Measurements from ENCODE around the gene G3BP2. TPM values are rescaled to one million over a fixed set of nuclear protein-coding genes. Genes with fewer than 3 reads are reported as not detected.
A peak's percentile ranks its signal among the peaks of the same experiment; 100 is the strongest.
"Not testable (repeated sequence)": the region's sequence is repeated elsewhere in the genome, so short reads cannot be mapped to it uniquely, and the experiment has no call there.

G3BP2 gene
- polyA plus RNA-seq, result 100 to 1,000 TPM in 1 of 3 donors, 10 to 100 TPM in 2; 85.3 to 121 (median 99.6) TPM

GRCh38 chr4:75673027-75673958, at the start of gene G3BP2:
G3BP2 (minus strand) TSS chr4:75673411; CDS start chr4:75662025, 11,386 bp downstream.
- H3K9me3 Mint-ChIP-seq, result no peaks in the 10 kb centered on the region
- H3K4me1 Mint-ChIP-seq, result peaks cover 45 to 53% of the 10 kb centered on the region in 2 donors
- H3K27ac Mint-ChIP-seq, result peak within 1 kb of the TSS; percentile 98 to 99 (median 98)
- peak; percentile 97 to 98 (median 98) for DNase-seq
- H3K36me3 Mint-ChIP-seq, result no peaks in the 10 kb centered on the region
- peaks cover 13 to 18% (median 17%) of the 10 kb centered on the region in 3 donors for H3K27me3 Mint-ChIP-seq (ENCODE audit: low read depth in 3 of 3)
- peak within 1 kb of the TSS; percentile 94 to 99 (median 98) for H3K4me3 Mint-ChIP-seq

GRCh38 chr4:75722417-75722816, 49.2 kb upstream of the G3BP2 start:
- no peak for DNase-seq
- Mint-ChIP-seq H3K27ac (peak overlapping the region in 1 of 6 donors; percentile 98), H3K36me3 (peaks cover 0 to 7% (median 6%) of the 10 kb centered on the region in 3 donors), H3K27me3 (ENCODE audit: low read depth in 3 of 3) (peaks cover 10 to 18% (median 16%) of the 10 kb centered on the region in 3 donors), H3K4me3 (no peak overlapping the region), H3K4me1 (peaks cover 39 to 40% of the 10 kb centered on the region in 2 donors), H3K9me3 (no peaks in the 10 kb centered on the region)

GRCh38 chr4:75718529-75718928, 45.3 kb upstream of the G3BP2 start:
- peaks cover 8 to 9% of the 10 kb centered on the region in 2 donors for H3K4me1 Mint-ChIP-seq
- no peak overlapping the region for H3K27ac Mint-ChIP-seq
- DNase-seq, result no peak
- H3K4me3 Mint-ChIP-seq, result no peak overlapping the region
- H3K9me3 Mint-ChIP-seq, result no peaks in the 10 kb centered on the region
- H3K36me3 Mint-ChIP-seq, result peaks cover 3 to 6% (median 4%) of the 10 kb centered on the region in 3 donors
- H3K27me3 Mint-ChIP-seq (ENCODE audit: low read depth in 3 of 3), result peaks cover 0 to 3% (median 0%) of the 10 kb centered on the region in 3 donors

- Mint-ChIP-seq H3K27me3 (ENCODE audit: low read depth in 3 of 3) (peaks cover 0 to 1% (median 0%) of the 10 kb centered on the region in 3 donors), H3K4me3 (no peak overlapping the region), H3K4me1 (no peaks in the 10 kb centered on the region), H3K9me3 (no peaks in the 10 kb centered on the region), H3K36me3 (peaks cover 3 to 6% (median 4%) of the 10 kb centered on the region in 3 donors), H3K27ac (no peak overlapping the region)
- no peak for DNase-seq
Measured at GRCh38 chr4:75717408-75717807, 44.2 kb upstream of the G3BP2 start.

GRCh38 chr4:75716054-75716453, 42.8 kb upstream of the G3BP2 start:
- not testable (repeated sequence) for H3K27me3 Mint-ChIP-seq (ENCODE audit: low read depth in 3 of 3); H3K9me3 Mint-ChIP-seq; H3K36me3 Mint-ChIP-seq; DNase-seq; H3K4me3 Mint-ChIP-seq; H3K4me1 Mint-ChIP-seq
- H3K27ac Mint-ChIP-seq, result peak overlapping the region in 1 of 6 donors; percentile 5

GRCh38 chr4:75715105-75715799, 42.0 kb upstream of the G3BP2 start:
- Mint-ChIP-seq H3K9me3 (no peaks in the 10 kb centered on the region), H3K27me3 (ENCODE audit: low read depth in 3 of 3) (peaks cover 0 to 1% (median 0%) of the 10 kb centered on the region in 3 donors), H3K27ac (no peak overlapping the region), H3K36me3 (peaks cover 3 to 4% (median 4%) of the 10 kb centered on the region in 3 donors), H3K4me3 (no peak overlapping the region), H3K4me1 (no peaks in the 10 kb centered on the region)
- no peak for DNase-seq

GRCh38 chr4:75714704-75715103, 41.5 kb upstream of the G3BP2 start:
- H3K27ac Mint-ChIP-seq, result no peak overlapping the region
- peaks cover 3 to 4% (median 4%) of the 10 kb centered on the region in 3 donors for H3K36me3 Mint-ChIP-seq
- DNase-seq, result no peak
- no peaks in the 10 kb centered on the region for H3K4me1 Mint-ChIP-seq
- H3K27me3 Mint-ChIP-seq (ENCODE audit: low read depth in 3 of 3), result peaks cover 0 to 1% (median 0%) of the 10 kb centered on the region in 3 donors
- no peaks in the 10 kb centered on the region for H3K9me3 Mint-ChIP-seq
- H3K4me3 Mint-ChIP-seq, result no peak overlapping the region

- no peak for DNase-seq
- Mint-ChIP-seq H3K4me3 (no peak overlapping the region), H3K27ac (no peak overlapping the region), H3K9me3 (no peaks in the 10 kb centered on the region), H3K36me3 (peaks cover 3 to 4% (median 4%) of the 10 kb centered on the region in 3 donors), H3K4me1 (no peaks in the 10 kb centered on the region), H3K27me3 (ENCODE audit: low read depth in 3 of 3) (peaks cover 0 to 1% (median 0%) of the 10 kb centered on the region in 3 donors)
Measured at GRCh38 chr4:75714011-75714410, 40.8 kb upstream of the G3BP2 start.

GRCh38 chr4:75710246-75710645, 37.0 kb upstream of the G3BP2 start:
- Mint-ChIP-seq H3K27me3 (ENCODE audit: low read depth in 3 of 3) (peaks cover 0 to 2% (median 0%) of the 10 kb centered on the region in 3 donors), H3K4me3 (no peak overlapping the region), H3K9me3 (no peaks in the 10 kb centered on the region), H3K36me3 (no peaks in the 10 kb centered on the region), H3K27ac (no peak overlapping the region), H3K4me1 (no peaks in the 10 kb centered on the region)
- DNase-seq, result no peak

- DNase-seq, result peak; percentile 34 to 64 (median 44)
- no peaks in the 10 kb centered on the region for H3K9me3 Mint-ChIP-seq
- H3K4me1 Mint-ChIP-seq, result no peaks in the 10 kb centered on the region
- H3K27me3 Mint-ChIP-seq (ENCODE audit: low read depth in 3 of 3), result peaks cover 0 to 2% (median 0%) of the 10 kb centered on the region in 3 donors
- H3K36me3 Mint-ChIP-seq, result no peaks in the 10 kb centered on the region
- no peak overlapping the region for H3K4me3 Mint-ChIP-seq
- H3K27ac Mint-ChIP-seq, result peak overlapping the region in 1 of 6 donors; percentile 3
Measured at GRCh38 chr4:75708218-75708691, 35.0 kb upstream of the G3BP2 start.

- Mint-ChIP-seq H3K4me1 (no peaks in the 10 kb centered on the region), H3K9me3 (no peaks in the 10 kb centered on the region), H3K4me3 (no peak overlapping the region), H3K27me3 (ENCODE audit: low read depth in 3 of 3) (peaks cover 0 to 2% (median 2%) of the 10 kb centered on the region in 3 donors), H3K36me3 (no peaks in the 10 kb centered on the region), H3K27ac (no peak overlapping the region)
- no peak for DNase-seq
Measured at GRCh38 chr4:75705198-75705977, 32.2 kb upstream of the G3BP2 start.

GRCh38 chr4:75702919-75703411, 29.8 kb upstream of the G3BP2 start:
- Mint-ChIP-seq H3K9me3 (no peaks in the 10 kb centered on the region), H3K27ac (peak overlapping the region in 1 of 6 donors; percentile 12), H3K27me3 (ENCODE audit: low read depth in 3 of 3) (peaks cover 0 to 2% (median 2%) of the 10 kb centered on the region in 3 donors), H3K36me3 (no peaks in the 10 kb centered on the region), H3K4me3 (no peak overlapping the region), H3K4me1 (peaks cover 16 to 17% of the 10 kb centered on the region in 2 donors)
- DNase-seq, result no peak

GRCh38 chr4:75699299-75699698, 26.1 kb upstream of the G3BP2 start:
- Mint-ChIP-seq H3K27me3 (ENCODE audit: low read depth in 3 of 3) (peaks cover 0 to 2% (median 0%) of the 10 kb centered on the region in 3 donors), H3K27ac (peak overlapping the region; percentile 71 to 97 (median 92)), H3K4me1 (peaks cover 20% of the 10 kb centered on the region in 2 donors), H3K4me3 (peak overlapping the region in 4 of 5 donors; percentile 42 to 84 (median 71)), H3K36me3 (no peaks in the 10 kb centered on the region), H3K9me3 (no peaks in the 10 kb centered on the region)
- no peak for DNase-seq
